HL-60 (cell line): ENCODE data around the gene PTGS1.

Experiments
- DNase-seq, 2 experiments: peaks; one replicate each; pipeline ENCODE4 v3.0.0-alpha.2; 2010 to 2020; ENCODE audit warnings: low read depth in 1 of 2, low spot score in 1 of 2
- H3K27ac ChIP-seq: fragments of 250-450 bp; sonication (Bioruptor Pico); replicated peaks from 2 replicates; pipeline ENCODE4 v1.5.1; 2020; ENCODE audit warnings: mild to moderate bottlenecking, moderate library complexity
- H3K27me3 ChIP-seq: fragments of 250-450 bp; sonication (Bioruptor Pico); 2 replicates; pipeline ENCODE4 v1.5.1; 2021; ENCODE audit warnings: mild to moderate bottlenecking, moderate library complexity; ENCODE audit not compliant: insufficient read depth, poor library complexity, severe bottlenecking
- H3K4me3 ChIP-seq: replicated peaks from 2 replicates; pipeline ENCODE4 v1.5.1; 2011; ENCODE audit warnings: mild to moderate bottlenecking, control low read depth, low read length; ENCODE audit not compliant: insufficient read depth
- GABPA ChIP-seq: IDR thresholded peaks from 2 replicates; pipeline ENCODE4 v1.6.1; 2012; ENCODE audit warnings: low read depth
- POLR2AphosphoS5 ChIP-seq: IDR thresholded peaks from 2 replicates; pipeline ENCODE4 v1.6.1; 2012; ENCODE audit warnings: low read depth
- REST ChIP-seq: IDR thresholded peaks from 2 replicates; pipeline ENCODE4 v1.6.1; 2012; ENCODE audit warnings: low read depth; ENCODE audit not compliant: insufficient replicate concordance
- SPI1 ChIP-seq: IDR thresholded peaks from 2 replicates; pipeline ENCODE4 v1.6.1; 2012; ENCODE audit warnings: low read depth, mild to moderate bottlenecking, borderline replicate concordance
- TF ChIP-seq, protein P1 (sequence below): IDR thresholded peaks from one replicate; pipeline ENCODE4 v1.5.1; 2011; ENCODE audit warnings: low read length, control low read depth, inconsistent platforms; ENCODE audit not compliant: insufficient read depth

PTGS1 gene

GRCh38 chr9:122338536-122338935 is 32.3 kb upstream of the PTGS1 start:
- DNase-seq: no peak
- Histone ChIP-seq H3K4me3 (no peak overlapping the region), H3K27ac (no peak overlapping the region), H3K27me3 (peaks cover 3% of the 10 kb centered on the region)
- TF ChIP-seq SPI1: no peak
- TF ChIP-seq POLR2AphosphoS5: no peak
- no peak for TF ChIP-seq GABPA
- no peak for TF ChIP-seq REST
- TF ChIP-seq, protein P1, sequence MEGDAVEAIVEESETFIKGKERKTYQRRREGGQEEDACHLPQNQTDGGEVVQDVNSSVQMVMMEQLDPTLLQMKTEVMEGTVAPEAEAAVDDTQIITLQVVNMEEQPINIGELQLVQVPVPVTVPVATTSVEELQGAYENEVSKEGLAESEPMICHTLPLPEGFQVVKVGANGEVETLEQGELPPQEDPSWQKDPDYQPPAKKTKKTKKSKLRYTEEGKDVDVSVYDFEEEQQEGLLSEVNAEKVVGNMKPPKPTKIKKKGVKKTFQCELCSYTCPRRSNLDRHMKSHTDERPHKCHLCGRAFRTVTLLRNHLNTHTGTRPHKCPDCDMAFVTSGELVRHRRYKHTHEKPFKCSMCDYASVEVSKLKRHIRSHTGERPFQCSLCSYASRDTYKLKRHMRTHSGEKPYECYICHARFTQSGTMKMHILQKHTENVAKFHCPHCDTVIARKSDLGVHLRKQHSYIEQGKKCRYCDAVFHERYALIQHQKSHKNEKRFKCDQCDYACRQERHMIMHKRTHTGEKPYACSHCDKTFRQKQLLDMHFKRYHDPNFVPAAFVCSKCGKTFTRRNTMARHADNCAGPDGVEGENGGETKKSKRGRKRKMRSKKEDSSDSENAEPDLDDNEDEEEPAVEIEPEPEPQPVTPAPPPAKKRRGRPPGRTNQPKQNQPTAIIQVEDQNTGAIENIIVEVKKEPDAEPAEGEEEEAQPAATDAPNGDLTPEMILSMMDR: no peak

DNA sequence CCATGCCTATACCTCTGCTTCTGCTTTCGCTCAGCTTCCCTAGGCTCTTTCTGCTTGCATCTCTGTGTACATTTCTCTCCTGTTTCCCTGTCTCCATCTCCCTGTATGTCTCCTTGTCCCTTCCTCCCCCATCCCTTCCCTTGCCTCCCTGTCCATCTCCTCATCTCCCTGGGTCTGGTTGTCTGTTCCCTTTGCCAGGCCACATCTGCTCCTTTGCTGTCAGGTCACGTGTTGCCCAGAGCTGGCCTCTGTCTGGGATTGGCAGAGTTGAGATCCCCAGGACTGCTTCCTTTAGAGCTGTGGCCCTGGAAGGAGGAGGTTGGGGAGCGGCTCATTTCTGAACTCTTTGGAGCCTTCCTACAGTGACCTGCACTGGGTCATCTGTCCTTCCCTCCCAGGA is 31.8 kb upstream of the PTGS1 start:
- Histone ChIP-seq H3K4me3 (no peak overlapping the region), H3K27me3 (peaks cover 3% of the 10 kb centered on the region), H3K27ac (no peak overlapping the region)
- DNase-seq: no peak
- no peak for TF ChIP-seq GABPA

GRCh38 chr9:122339579-122339978 is 31.2 kb upstream of the PTGS1 start:
- H3K27ac ChIP-seq: no peak overlapping the region
- no peak overlapping the region for H3K4me3 ChIP-seq
- DNase-seq: no peak
- TF ChIP-seq, protein P1: no peak
- no peak for TF ChIP-seq POLR2AphosphoS5
- TF ChIP-seq REST: no peak
- no peak for TF ChIP-seq SPI1
- TF ChIP-seq GABPA: no peak
- peaks cover 3% of the 10 kb centered on the region for H3K27me3 ChIP-seq

GRCh38 chr9:122340161-122340560 is 30.7 kb upstream of the PTGS1 start:
- DNase-seq: no peak
- Histone ChIP-seq H3K27ac (no peak overlapping the region), H3K27me3 (peaks cover 3% of the 10 kb centered on the region), H3K4me3 (no peak overlapping the region)
- TF ChIP-seq GABPA (no peak), REST (no peak), POLR2AphosphoS5 (no peak), SPI1 (no peak)
- TF ChIP-seq, protein P1: no peak
